ENCODE data around the gene DIP2B.
"Not testable (repeated sequence)": the region's sequence is repeated elsewhere in the genome, so short reads cannot be mapped to it uniquely, and the experiment has no call there.

Gene DIP2B

GRCh38 chr12:50555471-50555885 is 50.7 kb downstream of the DIP2B start:
- no peaks in the 10 kb centered on the region for H3K9me3 ChIP-seq (ENCODE audit: control insufficient read depth, low read depth, low read length)
- no peaks in the 10 kb centered on the region for H3K27me3 ChIP-seq (ENCODE audit: control insufficient read depth, insufficient read depth, low read length)
- H3K4me1 ChIP-seq (ENCODE audit: control insufficient read depth, low read depth, low read length), result no peaks in the 10 kb centered on the region
- H3K4me3 ChIP-seq (ENCODE audit: low read length), result no peak overlapping the region
- H3K27ac ChIP-seq (ENCODE audit: low read length), result no peak overlapping the region
- no peaks in the 10 kb centered on the region for H3K36me3 ChIP-seq (ENCODE audit: control insufficient read depth, low read depth, low read length)
- H3K9ac ChIP-seq (ENCODE audit: low read length), result no peak overlapping the region

GRCh38 chr12:50556273-50556672 is 51.5 kb downstream of the DIP2B start:
- Histone ChIP-seq H3K4me3 (ENCODE audit: low read length) (no peak overlapping the region), H3K4me1 (ENCODE audit: control insufficient read depth, low read depth, low read length) (no peaks in the 10 kb centered on the region), H3K9me3 (ENCODE audit: control insufficient read depth, low read depth, low read length) (no peaks in the 10 kb centered on the region), H3K9ac (ENCODE audit: low read length) (no peak overlapping the region), H3K27ac (ENCODE audit: low read length) (no peak overlapping the region), H3K36me3 (ENCODE audit: control insufficient read depth, low read depth, low read length) (no peaks in the 10 kb centered on the region), H3K27me3 (ENCODE audit: control insufficient read depth, insufficient read depth, low read length) (no peaks in the 10 kb centered on the region)

- H3K9ac ChIP-seq (ENCODE audit: low read length); H3K4me1 ChIP-seq (ENCODE audit: control insufficient read depth, low read depth, low read length); H3K27me3 ChIP-seq (ENCODE audit: control insufficient read depth, insufficient read depth, low read length); H3K4me3 ChIP-seq (ENCODE audit: low read length); H3K9me3 ChIP-seq (ENCODE audit: control insufficient read depth, low read depth, low read length); H3K36me3 ChIP-seq (ENCODE audit: control insufficient read depth, low read depth, low read length); H3K27ac ChIP-seq (ENCODE audit: low read length): not testable (repeated sequence)
These were observed 52.0 kb downstream of the DIP2B start for GRCh38 chr12:50556796-50557195.

- no peak overlapping the region for H3K4me3 ChIP-seq (ENCODE audit: low read length)
- no peak overlapping the region for H3K27ac ChIP-seq (ENCODE audit: low read length)
- H3K4me1 ChIP-seq (ENCODE audit: control insufficient read depth, low read depth, low read length), result no peaks in the 10 kb centered on the region
- H3K9me3 ChIP-seq (ENCODE audit: control insufficient read depth, low read depth, low read length), result no peaks in the 10 kb centered on the region
- no peaks in the 10 kb centered on the region for H3K36me3 ChIP-seq (ENCODE audit: control insufficient read depth, low read depth, low read length)
- H3K27me3 ChIP-seq (ENCODE audit: control insufficient read depth, insufficient read depth, low read length), result no peaks in the 10 kb centered on the region
- no peak overlapping the region for H3K9ac ChIP-seq (ENCODE audit: low read length)
These were observed 52.6 kb downstream of the DIP2B start for GRCh38 chr12:50557421-50557820.

- H3K9me3 ChIP-seq (ENCODE audit: control insufficient read depth, low read depth, low read length), result no peaks in the 10 kb centered on the region
- H3K4me3 ChIP-seq (ENCODE audit: low read length), result no peak overlapping the region
- H3K9ac ChIP-seq (ENCODE audit: low read length), result no peak overlapping the region
- H3K27me3 ChIP-seq (ENCODE audit: control insufficient read depth, insufficient read depth, low read length), result no peaks in the 10 kb centered on the region
- H3K4me1 ChIP-seq (ENCODE audit: control insufficient read depth, low read depth, low read length), result no peaks in the 10 kb centered on the region
- H3K36me3 ChIP-seq (ENCODE audit: control insufficient read depth, low read depth, low read length), result no peaks in the 10 kb centered on the region
- no peak overlapping the region for H3K27ac ChIP-seq (ENCODE audit: low read length)
These were observed 54.2 kb downstream of the DIP2B start for GRCh38 chr12:50558970-50559369.

- no peak overlapping the region for H3K4me3 ChIP-seq (ENCODE audit: low read length)
- no peaks in the 10 kb centered on the region for H3K27me3 ChIP-seq (ENCODE audit: control insufficient read depth, insufficient read depth, low read length)
- no peaks in the 10 kb centered on the region for H3K36me3 ChIP-seq (ENCODE audit: control insufficient read depth, low read depth, low read length)
- H3K9me3 ChIP-seq (ENCODE audit: control insufficient read depth, low read depth, low read length), result no peaks in the 10 kb centered on the region
- no peak overlapping the region for H3K9ac ChIP-seq (ENCODE audit: low read length)
- peaks cover under 1% of the 10 kb centered on the region for H3K4me1 ChIP-seq (ENCODE audit: control insufficient read depth, low read depth, low read length)
- no peak overlapping the region for H3K27ac ChIP-seq (ENCODE audit: low read length)
These were observed 58.0 kb downstream of the DIP2B start for GRCh38 chr12:50562520-50563433.

GRCh38 chr12:50563434-50563787 is 58.6 kb downstream of the DIP2B start:
- Histone ChIP-seq H3K27ac (ENCODE audit: low read length) (no peak overlapping the region), H3K36me3 (ENCODE audit: control insufficient read depth, low read depth, low read length) (no peaks in the 10 kb centered on the region), H3K9me3 (ENCODE audit: control insufficient read depth, low read depth, low read length) (no peaks in the 10 kb centered on the region), H3K4me3 (ENCODE audit: low read length) (no peak overlapping the region), H3K27me3 (ENCODE audit: control insufficient read depth, insufficient read depth, low read length) (no peaks in the 10 kb centered on the region), H3K9ac (ENCODE audit: low read length) (no peak overlapping the region), H3K4me1 (ENCODE audit: control insufficient read depth, low read depth, low read length) (peaks cover 4% of the 10 kb centered on the region)

GRCh38 chr12:50564237-50564947 is 59.6 kb downstream of the DIP2B start:
- H3K4me3 ChIP-seq (ENCODE audit: low read length), result no peak overlapping the region
- H3K9me3 ChIP-seq (ENCODE audit: control insufficient read depth, low read depth, low read length), result no peaks in the 10 kb centered on the region
- no peaks in the 10 kb centered on the region for H3K27me3 ChIP-seq (ENCODE audit: control insufficient read depth, insufficient read depth, low read length)
- no peak overlapping the region for H3K9ac ChIP-seq (ENCODE audit: low read length)
- H3K27ac ChIP-seq (ENCODE audit: low read length), result no peak overlapping the region
- no peaks in the 10 kb centered on the region for H3K36me3 ChIP-seq (ENCODE audit: control insufficient read depth, low read depth, low read length)
- peaks cover 10% of the 10 kb centered on the region for H3K4me1 ChIP-seq (ENCODE audit: control insufficient read depth, low read depth, low read length)

- H3K4me1 ChIP-seq (ENCODE audit: control insufficient read depth, low read depth, low read length), result peaks cover 11% of the 10 kb centered on the region
- no peak overlapping the region for H3K9ac ChIP-seq (ENCODE audit: low read length)
These were observed 60.1 kb downstream of the DIP2B start for GRCh38 chr12:50564948-50565297.

GRCh38 chr12:50566066-50566465 is 61.3 kb downstream of the DIP2B start:
- Histone ChIP-seq H3K9ac (ENCODE audit: low read length) (no peak overlapping the region), H3K27me3 (ENCODE audit: control insufficient read depth, insufficient read depth, low read length) (no peaks in the 10 kb centered on the region), H3K36me3 (ENCODE audit: control insufficient read depth, low read depth, low read length) (no peaks in the 10 kb centered on the region), H3K9me3 (ENCODE audit: control insufficient read depth, low read depth, low read length) (no peaks in the 10 kb centered on the region), H3K27ac (ENCODE audit: low read length) (no peak overlapping the region), H3K4me1 (ENCODE audit: control insufficient read depth, low read depth, low read length) (peaks cover 11% of the 10 kb centered on the region), H3K4me3 (ENCODE audit: low read length) (no peak overlapping the region)

More at GRCh38 chr12:50564948-50565297, 60.1 kb downstream of the DIP2B start:
- Histone ChIP-seq H3K4me3 (ENCODE audit: low read length) (no peak overlapping the region), H3K27ac (ENCODE audit: low read length) (no peak overlapping the region), H3K27me3 (ENCODE audit: control insufficient read depth, insufficient read depth, low read length) (no peaks in the 10 kb centered on the region), H3K9me3 (ENCODE audit: control insufficient read depth, low read depth, low read length) (no peaks in the 10 kb centered on the region), H3K36me3 (ENCODE audit: control insufficient read depth, low read depth, low read length) (no peaks in the 10 kb centered on the region)

- Histone ChIP-seq H3K9me3 (ENCODE audit: control insufficient read depth, low read depth, low read length) (no peaks in the 10 kb centered on the region), H3K36me3 (ENCODE audit: control insufficient read depth, low read depth, low read length) (no peaks in the 10 kb centered on the region), H3K9ac (ENCODE audit: low read length) (no peak overlapping the region), H3K27ac (ENCODE audit: low read length) (no peak overlapping the region), H3K27me3 (ENCODE audit: control insufficient read depth, insufficient read depth, low read length) (no peaks in the 10 kb centered on the region), H3K4me1 (ENCODE audit: control insufficient read depth, low read depth, low read length) (peaks cover 19% of the 10 kb centered on the region), H3K4me3 (ENCODE audit: low read length) (no peak overlapping the region)
These were observed 63.1 kb downstream of the DIP2B start for GRCh38 chr12:50567926-50568325.
